ENCODE data around the gene CACUL1. TPM values are rescaled to one million over a fixed set of nuclear protein-coding genes. Genes with fewer than 3 reads are reported as not detected.

Gene CACUL1
- total RNA-seq, 1 experiment from 2014 or later: 38.5 TPM

DNA sequence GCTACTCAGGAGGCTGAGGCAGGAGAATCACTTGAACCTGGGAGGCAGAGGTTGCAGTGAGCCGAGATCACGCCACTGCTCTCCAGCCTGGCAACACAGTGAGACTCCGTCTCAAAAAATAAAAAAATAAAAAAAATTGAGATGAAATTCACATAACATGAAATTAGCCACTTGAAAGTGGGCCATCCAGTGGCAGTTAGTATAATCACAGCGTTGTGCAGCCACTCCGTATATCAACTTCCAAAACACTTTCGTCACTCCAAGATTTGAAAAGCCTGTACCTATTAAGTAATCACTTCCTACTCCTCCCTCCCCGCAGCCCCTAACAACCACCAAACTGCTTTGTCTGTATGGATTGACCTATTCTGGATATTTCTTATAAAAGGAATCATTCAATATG lies 20.7 kb upstream of the CACUL1 start:
- H4K91ac ChIP-seq (ENCODE audit: insufficient read length, low read depth, low read length): no peak overlapping the region
- H2BK12ac ChIP-seq (ENCODE audit: insufficient read length, low read depth, low read length): no peak overlapping the region
- H2BK20ac ChIP-seq (ENCODE audit: low read depth, low read length, poor library complexity, severe bottlenecking): no peak overlapping the region
- no peak overlapping the region for H3K14ac ChIP-seq (ENCODE audit: insufficient read depth, low read length)
- H2AK5ac ChIP-seq (ENCODE audit: insufficient read length, low read length): no peak overlapping the region
- no peak overlapping the region for H4K5ac ChIP-seq (ENCODE audit: insufficient read length, low read depth, low read length)
- no peak overlapping the region for H3K23ac ChIP-seq (ENCODE audit: insufficient read length, low read depth, low read length)
- no peaks in the 10 kb centered on the region for H3K23me2 ChIP-seq (ENCODE audit: insufficient read length, low read depth, low read length, poor library complexity, severe bottlenecking)
- DNase-seq: no peak
- no peak overlapping the region for H3T11ph ChIP-seq (ENCODE audit: low read length)
- no peak overlapping the region for H3K18ac ChIP-seq (ENCODE audit: insufficient read length, low read depth, low read length)
- H3K27ac Mint-ChIP-seq: no peak overlapping the region
- H2BK120ac ChIP-seq (ENCODE audit: low read depth, low read length, poor library complexity, severe bottlenecking): no peak overlapping the region
- no peak overlapping the region for H2BK15ac ChIP-seq (ENCODE audit: low read depth, low read length)
- no peak overlapping the region for H3K4me3 Mint-ChIP-seq
- no peak overlapping the region for H3K4me2 ChIP-seq (ENCODE audit: insufficient read depth, insufficient read length, low read length)
- H3K27me3 Mint-ChIP-seq (ENCODE audit: low read depth): peaks cover 8% of the 10 kb centered on the region
- no peak overlapping the region for H3K56ac ChIP-seq (ENCODE audit: insufficient read length, low read depth, low read length)
- H3K27ac ChIP-seq (ENCODE audit: insufficient read length, low read depth, low read length): no peak overlapping the region
- H3K79me2 ChIP-seq (ENCODE audit: insufficient read depth, low read length): no peaks in the 10 kb centered on the region
- peaks cover 6 to 19% of the 10 kb centered on the region in 2 experiments for H3K9me3 Mint-ChIP-seq
- TF ChIP-seq, protein P1, sequence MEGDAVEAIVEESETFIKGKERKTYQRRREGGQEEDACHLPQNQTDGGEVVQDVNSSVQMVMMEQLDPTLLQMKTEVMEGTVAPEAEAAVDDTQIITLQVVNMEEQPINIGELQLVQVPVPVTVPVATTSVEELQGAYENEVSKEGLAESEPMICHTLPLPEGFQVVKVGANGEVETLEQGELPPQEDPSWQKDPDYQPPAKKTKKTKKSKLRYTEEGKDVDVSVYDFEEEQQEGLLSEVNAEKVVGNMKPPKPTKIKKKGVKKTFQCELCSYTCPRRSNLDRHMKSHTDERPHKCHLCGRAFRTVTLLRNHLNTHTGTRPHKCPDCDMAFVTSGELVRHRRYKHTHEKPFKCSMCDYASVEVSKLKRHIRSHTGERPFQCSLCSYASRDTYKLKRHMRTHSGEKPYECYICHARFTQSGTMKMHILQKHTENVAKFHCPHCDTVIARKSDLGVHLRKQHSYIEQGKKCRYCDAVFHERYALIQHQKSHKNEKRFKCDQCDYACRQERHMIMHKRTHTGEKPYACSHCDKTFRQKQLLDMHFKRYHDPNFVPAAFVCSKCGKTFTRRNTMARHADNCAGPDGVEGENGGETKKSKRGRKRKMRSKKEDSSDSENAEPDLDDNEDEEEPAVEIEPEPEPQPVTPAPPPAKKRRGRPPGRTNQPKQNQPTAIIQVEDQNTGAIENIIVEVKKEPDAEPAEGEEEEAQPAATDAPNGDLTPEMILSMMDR (conservative IDR thresholded peaks at IDR 0.05): peak; percentile 50
- no peaks in the 10 kb centered on the region for H3K9me3 ChIP-seq (ENCODE audit: control insufficient read depth, low read depth, low read length)
- H4K20me1 ChIP-seq (ENCODE audit: control insufficient read depth, insufficient read depth, insufficient read length): no peaks in the 10 kb centered on the region
- no peak overlapping the region for H2BK5ac ChIP-seq (ENCODE audit: insufficient read length, low read length)
- H2AFZ ChIP-seq (ENCODE audit: low read length): no peak overlapping the region
- H3K36me3 Mint-ChIP-seq (ENCODE audit: insufficient read depth in 1 of 3, low read depth in 3 of 3): peaks cover 0 to 5% (median 1%) of the 10 kb centered on the region in 3 experiments; a peak in 3 of 7 replicates
- no peaks in the 10 kb centered on the region for H3K4me1 ChIP-seq (ENCODE audit: insufficient read depth, low read length)
- H3K4ac ChIP-seq (ENCODE audit: low read depth, low read length): no peak overlapping the region
- no peak overlapping the region for H3K9ac ChIP-seq (ENCODE audit: extremely low read depth, insufficient read length, low read length)
- no peaks in the 10 kb centered on the region for H3K27me3 ChIP-seq (ENCODE audit: insufficient read depth, low read length)
- H3K79me1 ChIP-seq (ENCODE audit: insufficient read depth, low read depth, low read length, poor library complexity, severe bottlenecking): no peaks in the 10 kb centered on the region
- H3K4me1 Mint-ChIP-seq: peaks cover 4 to 12% of the 10 kb centered on the region in 2 experiments
- H4K8ac ChIP-seq (replicated peaks; ENCODE audit: insufficient read length, low read depth, low read length): no peak overlapping the region
- no CpG with 5 or more reads among the region's 7 CpGs for WGBS (ENCODE audit: extremely low coverage, insufficient read length, low lambda C conversion rate)

Data from H9 (cell line).